GM19467 (cell line): ENCODE results near the gene VSIG10L.

Experiments used
- ATAC-seq: cut with Tn5 transposase; IDR thresholded peaks from one replicate; pipeline ENCODE4 v1.9.1; 2021; ENCODE audit warnings: mild to moderate bottlenecking, moderate library complexity; ENCODE audit not compliant: unreplicated experiment

The VSIG10L gene

GRCh38 chr19:51318687-51319648 lies 23.0 kb downstream of the VSIG10L start:
- ATAC-seq: no peak

DNA sequence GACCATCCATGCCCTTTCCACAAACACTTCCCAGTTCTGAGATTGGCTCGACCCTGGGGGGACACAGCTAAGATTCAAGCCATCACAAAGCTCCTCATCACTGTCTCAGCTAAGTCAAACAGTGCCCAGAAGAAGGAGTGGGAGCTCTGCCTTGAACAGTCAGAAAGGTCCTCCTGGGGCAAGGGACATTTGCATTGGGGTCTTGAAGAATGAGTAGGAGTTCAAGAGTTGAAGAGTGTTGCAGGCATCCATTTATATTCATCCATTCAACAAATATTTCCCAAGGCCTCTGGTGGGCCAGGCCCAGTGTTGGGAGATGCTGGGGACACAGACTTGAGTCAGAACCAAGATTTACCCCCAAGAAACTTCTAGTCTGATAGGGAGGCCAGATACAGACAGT lies 24.0 kb downstream of the VSIG10L start:
- ATAC-seq: no peak

DNA sequence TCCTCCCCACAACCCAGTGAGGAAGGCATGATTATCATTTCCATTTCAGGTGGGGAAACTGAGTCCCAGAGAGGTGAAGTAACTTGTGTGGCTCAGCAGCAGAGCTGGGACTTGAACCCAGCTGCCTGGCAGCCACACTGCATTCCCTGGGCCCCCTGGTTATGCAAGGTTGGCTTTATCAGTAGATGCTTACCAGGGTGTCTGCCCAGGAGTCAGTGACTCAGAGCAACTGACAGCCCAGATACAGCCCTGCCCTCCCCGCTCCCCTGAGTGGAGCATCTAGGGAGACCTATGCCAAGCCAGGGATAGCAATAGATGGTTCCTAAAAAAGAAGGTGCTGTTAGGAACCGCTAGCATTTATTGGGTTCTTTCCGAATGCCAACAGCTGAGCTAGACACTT lies 24.6 kb downstream of the VSIG10L start:
- ATAC-seq: no peak

DNA sequence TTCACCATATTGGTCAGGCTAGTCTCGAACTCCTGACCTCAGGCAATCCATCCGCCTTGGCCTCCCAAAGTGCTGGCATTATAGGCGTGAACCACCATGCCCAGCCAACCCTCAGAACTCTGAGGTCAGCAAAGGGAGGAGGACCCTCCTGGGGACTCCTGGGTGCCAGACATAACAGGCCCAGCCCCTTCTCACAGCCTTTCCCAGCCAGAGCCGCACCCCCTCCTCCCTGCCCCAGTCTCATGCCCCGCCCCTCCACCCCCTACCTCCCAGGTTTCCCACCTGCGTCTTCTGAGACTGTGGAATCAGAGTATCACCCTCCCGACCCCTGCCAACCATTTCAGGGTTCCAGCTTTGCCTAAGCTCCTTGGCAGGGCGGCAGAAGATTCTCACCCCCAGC lies 25.3 kb downstream of the VSIG10L start:
- no peak for ATAC-seq

- no peak for ATAC-seq
Observed at GRCh38 chr19:51311351-51312257, 30.3 kb downstream of the VSIG10L start, which contains the start of gene IGLON5. Gene IGLON5, plus strand, starts transcription at chr19:51311644. Its CDS starts 204 bp downstream, at chr19:51311848.

DNA sequence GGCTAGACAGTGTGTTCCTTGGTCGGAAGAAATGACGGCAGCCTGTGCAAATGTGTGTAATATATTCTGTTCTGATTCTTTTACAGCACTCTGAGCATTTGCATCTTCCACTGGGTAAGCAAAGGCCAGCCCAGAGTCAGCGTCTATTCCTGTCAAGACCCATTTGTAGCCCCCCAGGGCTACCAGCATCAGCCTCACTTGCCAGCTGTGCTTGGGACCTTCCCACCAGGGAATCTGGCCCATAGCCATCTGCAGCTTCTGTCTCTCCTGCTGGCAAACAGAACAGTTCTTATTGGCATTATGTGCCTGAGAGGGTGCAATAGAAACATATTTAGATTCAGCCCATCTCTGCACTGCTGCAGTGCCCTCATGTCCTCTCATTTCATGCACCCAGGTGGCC lies 36.5 kb downstream of the VSIG10L start:
- ATAC-seq: no peak

DNA sequence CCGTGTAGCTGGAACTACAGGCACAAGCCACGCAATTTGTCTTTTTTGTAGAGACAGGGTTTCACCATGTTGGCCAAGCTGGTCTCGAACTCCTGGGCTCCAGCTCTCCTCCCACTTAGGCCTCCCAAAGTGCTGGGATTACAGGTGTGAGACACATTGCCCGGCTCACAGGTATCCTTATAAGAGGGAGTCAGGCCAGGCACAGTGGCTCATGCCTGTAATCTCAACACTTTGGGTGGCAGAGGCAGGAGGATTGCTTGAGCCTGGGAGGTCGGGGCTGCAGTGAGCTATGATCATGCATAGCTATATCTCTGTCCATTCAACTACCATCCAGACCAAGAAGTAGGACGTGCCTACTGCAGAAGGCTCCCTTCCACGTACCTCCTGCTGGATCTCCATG lies 40.7 kb downstream of the VSIG10L start:
- ATAC-seq: no peak

DNA sequence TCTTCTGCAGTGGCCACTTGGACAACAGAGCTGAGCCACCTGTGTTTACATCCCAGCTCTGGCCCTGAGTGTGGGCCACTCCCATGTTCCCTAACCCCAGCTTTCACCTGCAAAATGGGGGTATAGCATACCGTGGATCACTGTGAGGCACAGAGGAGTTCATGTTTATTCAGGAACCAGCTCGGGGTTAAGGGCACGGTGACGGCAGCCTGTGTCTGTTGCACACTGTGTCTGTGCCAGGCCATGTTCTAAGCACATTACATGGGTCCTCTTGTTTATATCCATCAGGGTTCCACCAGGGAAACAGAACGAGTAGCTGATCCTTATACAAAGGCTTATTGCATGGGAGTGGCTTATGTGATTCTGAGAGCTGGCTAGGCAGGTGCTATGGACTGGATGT lies 44.5 kb downstream of the VSIG10L start:
- no peak for ATAC-seq

GRCh38 chr19:51296336-51297093 lies 45.4 kb downstream of the VSIG10L start:
- no peak for ATAC-seq

- ATAC-seq: no peak
Observed at GRCh38 chr19:51295382-51296126, 46.4 kb downstream of the VSIG10L start.

- no peak for ATAC-seq
Observed at GRCh38 chr19:51294977-51295375, 47.0 kb downstream of the VSIG10L start.

DNA sequence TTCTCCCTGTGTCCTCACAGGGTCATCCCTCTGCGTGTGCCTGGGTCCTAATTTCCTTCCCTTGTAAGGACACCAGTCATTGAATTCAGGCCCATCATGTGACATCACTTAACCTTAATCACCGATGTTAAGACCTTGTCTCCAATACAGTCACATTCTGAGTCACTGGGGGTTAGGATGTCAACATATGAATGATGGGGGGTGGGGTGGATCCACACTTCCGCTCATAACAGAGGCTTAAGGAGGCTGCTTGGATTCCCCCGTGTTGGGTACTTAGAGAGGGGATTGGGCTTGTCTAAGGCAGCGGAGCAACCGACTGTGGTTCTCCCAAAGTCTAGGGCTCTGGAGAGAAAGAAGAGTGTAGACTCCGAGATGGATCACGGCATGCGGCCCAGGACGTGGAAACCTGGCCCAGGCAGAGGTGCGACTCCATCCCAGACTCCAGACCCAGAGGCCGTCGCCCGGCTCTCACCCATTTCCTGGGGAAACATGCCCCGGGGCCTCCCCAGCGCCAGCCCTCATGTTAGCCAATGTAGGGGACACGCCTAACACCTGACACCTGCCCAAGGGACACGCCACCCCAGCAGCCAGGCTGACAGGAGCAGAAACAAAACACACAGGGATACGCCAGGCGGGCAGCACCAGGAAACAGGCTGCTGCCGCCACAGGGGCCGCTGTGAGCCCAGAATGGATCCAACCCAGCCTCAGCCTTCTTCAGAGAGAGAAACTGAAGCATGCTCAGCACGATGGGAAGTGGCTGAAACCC lies 47.5 kb downstream of the VSIG10L start:
- ATAC-seq: no peak

- ATAC-seq: no peak
Observed at GRCh38 chr19:51293571-51294210, 48.2 kb downstream of the VSIG10L start.

DNA sequence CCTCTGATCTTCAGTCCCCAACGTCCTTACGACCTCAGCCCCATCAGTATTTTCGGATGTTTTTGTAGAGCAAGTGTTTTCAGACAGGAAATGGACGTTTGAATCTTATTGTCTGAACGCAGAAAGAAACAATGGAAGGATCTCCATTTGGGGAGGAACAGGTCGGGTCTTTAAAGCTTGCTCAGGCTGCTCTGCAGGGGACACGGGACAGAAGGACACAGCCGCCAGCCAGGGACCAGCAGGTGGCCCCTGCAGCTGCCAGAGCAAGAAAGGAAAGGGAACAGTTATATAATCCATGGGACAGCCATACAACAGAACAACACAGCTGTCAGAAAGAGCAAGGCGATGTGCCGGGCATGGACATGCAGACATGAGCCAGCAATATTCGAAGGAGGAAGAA lies 49.0 kb downstream of the VSIG10L start:
- ATAC-seq: no peak

DNA sequence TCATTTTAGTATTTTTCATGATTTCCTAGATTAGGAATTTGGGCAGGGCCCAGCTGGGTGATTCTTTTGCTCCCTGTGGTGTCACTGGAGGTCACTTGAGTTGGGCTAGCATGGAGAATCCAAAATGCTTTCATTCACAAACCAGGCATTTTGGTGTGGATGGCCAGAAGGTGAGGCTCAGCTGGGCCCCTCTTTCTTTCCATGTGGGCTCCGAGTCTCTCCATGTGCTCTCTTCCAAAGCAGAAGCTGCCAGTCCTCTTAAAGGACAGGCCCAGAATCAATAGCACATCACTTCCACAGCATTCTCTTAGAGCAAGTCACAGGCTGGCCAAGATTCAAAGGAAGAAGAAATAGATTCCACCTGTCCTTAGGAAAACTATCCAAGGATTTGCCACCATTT lies 52.3 kb downstream of the VSIG10L start:
- ATAC-seq: no peak

- no peak for ATAC-seq
Observed at GRCh38 chr19:51285682-51286081, 56.3 kb downstream of the VSIG10L start.

DNA sequence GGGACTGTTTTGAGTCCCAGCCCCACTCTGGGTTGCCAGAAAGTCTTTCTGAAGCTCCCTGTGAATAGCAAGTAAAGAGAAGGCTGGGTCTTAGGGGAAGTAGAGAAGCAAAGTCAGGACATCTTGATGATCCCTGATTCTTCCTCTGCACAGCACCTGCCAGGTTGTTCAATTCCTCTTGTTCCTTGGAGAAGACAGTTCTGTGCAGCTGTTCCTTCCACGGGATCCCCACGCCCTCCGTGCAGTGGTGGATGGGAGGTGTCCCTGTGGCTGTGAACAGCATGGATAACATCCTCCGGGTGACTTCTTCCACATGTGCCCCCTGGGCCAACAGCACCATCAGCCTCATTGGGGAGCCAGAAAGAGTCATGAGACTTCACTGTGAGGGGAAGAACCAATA lies 59.6 kb downstream of the VSIG10L start:
- no peak for ATAC-seq
